HL-60/S4 treated with retinoic acid at 250 ng/mL for 4 days and 3 days (cell line): ENCODE data around the gene FAM83G.
"Not testable (repeated sequence)": the region's sequence is repeated elsewhere in the genome, so short reads cannot be mapped to it uniquely, and the experiment has no call there.

Experiments
- in situ Hi-C: fragments of 300-500 bp; cut with MboI; formaldehyde crosslinking; loops from 2 replicates; pipeline ENCODE4 v1.7.0; 2022; ENCODE audit warnings: low sequenced_read_pairs

FAM83G gene

DNA sequence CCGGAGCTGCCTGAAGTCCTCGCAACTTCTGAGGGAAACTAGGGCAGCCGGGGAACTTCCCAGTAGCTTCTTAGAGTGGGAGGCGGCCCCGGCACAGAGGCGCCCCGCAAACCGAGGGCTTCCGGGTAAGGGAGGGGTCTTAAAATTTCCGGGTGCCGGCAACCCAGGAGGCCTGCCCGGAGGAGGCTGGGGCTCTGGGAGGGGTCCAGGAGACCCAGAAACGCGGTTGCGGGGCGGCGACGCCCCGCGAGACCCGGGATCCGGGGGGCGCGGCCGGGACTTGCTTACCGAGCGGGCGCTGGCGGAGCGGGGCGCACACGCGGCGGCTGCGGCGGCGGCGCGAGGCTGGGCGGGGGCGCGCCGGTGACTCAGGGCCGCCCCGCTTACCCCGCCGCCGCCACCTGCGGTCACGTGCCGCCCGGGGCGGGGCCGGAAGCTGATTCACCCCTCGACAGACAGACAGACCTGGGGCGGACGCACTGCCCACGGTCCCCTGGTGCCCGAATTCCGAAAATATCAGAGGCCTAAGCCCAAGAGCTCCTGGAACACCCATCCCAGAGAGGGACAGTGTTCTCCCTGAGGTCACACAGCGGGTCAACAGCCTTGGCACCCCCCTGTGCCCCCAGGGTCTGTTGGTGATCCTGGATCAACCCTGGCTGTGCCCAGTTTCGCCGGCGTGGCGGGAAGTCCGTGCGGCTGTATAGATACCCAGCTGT lies at the start of gene FAM83G:
Gene FAM83G, minus strand, starts transcription at position 344 of the 716 bp plus-strand sequence. CDS start 723 bp downstream, outside the sequence.
- in situ Hi-C loops, result no loop called here

DNA sequence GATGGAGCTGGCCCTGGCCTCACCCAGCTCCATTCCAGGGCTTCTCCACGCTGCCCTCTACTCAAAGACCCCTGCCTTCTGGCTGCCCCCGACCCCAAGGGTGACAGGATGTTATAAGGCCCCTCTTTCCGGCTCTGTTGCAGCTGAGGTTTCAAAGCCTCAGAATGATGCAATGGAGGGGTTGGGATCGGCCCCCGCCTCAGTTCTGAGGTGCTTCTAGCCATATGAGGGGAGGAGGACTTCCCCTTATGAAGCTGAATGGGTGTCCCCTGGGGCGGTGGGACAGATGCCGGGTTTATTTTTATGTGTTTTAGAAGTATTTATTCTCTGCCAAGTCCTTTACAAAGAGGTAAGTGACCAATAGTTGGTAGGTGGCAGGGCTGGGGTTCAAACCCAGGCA lies 44.3 kb upstream of the FAM83G start:
- in situ Hi-C loops, result not testable (repeated sequence)

GRCh38 chr17:19047510-19047909 lies 42.9 kb upstream of the FAM83G start:
- in situ Hi-C loops, result not testable (repeated sequence)

- in situ Hi-C loops, result not testable (repeated sequence)
Measured at GRCh38 chr17:19046782-19047375, 42.3 kb upstream of the FAM83G start, which contains the start of gene GRAP. GRAP (minus strand) TSS chr17:19046957; CDS start chr17:19046926, 31 bp downstream.

- in situ Hi-C loops, result not testable (repeated sequence)
Measured at GRCh38 chr17:19044643-19045042, 40.1 kb upstream of the FAM83G start.

DNA sequence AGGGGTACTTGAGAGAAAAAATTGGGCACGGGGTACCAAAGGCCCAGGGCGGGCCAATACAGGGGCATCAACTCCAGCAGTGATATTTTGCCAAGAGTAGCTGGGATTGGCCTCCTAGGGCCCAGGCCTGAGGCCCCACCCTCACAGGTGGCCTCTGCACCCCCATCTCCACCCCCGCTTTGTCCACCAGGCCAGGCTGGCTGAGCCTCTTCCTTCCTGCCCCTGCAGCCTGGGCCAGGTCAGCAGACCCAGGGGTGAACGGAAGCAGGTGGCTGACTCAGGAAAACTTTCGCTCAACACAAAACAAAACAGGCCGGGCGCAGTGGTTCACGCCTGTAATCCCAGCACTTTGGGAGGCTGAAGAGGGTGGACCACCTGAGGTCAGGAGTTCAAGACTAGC lies 38.5 kb upstream of the FAM83G start:
- in situ Hi-C loops, result not testable (repeated sequence)

GRCh38 chr17:19042369-19042768 lies 37.8 kb upstream of the FAM83G start:
- in situ Hi-C loops, result not testable (repeated sequence)

GRCh38 chr17:19041871-19042270 lies 37.3 kb upstream of the FAM83G start:
- in situ Hi-C loops, result not testable (repeated sequence)

GRCh38 chr17:19040350-19040749 lies 35.8 kb upstream of the FAM83G start:
- in situ Hi-C loops, result not testable (repeated sequence)

DNA sequence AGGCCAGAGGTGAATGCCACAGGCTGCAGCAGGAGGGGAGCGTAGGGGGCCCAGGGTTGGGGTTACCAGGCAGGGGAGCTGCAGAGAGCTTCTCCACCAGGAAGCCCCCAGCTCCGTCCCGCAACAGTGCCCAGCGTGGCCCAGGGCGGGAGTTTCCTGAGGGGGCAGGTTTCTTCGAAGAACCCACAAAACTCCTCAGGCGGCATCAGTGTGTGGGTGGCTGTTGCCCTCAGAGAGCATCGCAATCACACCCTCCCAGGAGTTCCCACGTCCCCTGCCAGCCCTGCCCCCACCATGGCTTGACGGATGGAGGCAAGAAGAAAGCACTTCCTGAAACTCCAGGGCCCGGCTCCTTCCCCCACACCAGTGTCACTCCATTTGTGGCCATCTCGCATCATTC lies 34.2 kb upstream of the FAM83G start:
- in situ Hi-C loops, result not testable (repeated sequence)

DNA sequence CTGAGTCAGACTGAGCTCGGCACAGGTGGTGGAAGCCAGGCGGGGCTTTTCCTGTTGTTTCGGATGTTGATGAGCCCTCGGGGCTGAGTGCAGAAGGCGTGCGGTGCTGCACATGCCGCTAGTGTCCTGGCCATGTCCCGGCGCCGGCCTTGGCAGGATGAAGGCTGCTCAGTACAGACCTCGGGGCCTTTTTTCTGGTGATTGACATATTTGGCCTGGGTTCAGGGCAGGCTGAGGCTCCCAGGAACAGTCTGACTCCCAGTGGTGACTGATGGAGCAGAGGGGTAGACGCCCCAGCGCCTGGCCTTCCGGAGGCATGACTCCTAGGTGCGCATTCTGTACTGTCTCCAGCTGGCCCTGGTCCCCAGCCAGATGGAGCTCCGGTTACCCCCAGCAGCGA lies 33.4 kb upstream of the FAM83G start:
- in situ Hi-C loops, result not testable (repeated sequence)

DNA sequence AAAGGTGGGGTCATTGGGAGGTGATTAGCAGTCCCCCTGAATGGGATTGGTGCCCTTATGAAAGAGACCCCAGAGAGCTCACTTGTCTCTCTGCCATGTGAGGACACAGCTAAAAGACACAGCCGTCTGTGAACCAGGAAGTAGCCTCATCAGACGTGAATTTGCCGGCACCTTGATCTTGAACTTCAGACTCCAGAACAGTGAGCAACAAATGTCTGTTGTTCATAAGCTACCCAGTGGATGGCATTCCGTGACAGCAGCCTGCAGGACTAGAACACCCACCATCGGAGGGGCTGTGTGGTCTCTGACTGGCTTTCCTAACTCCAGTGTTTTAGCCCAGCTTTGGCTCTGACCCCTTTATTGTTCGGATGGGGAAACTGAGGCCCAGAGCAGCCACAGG lies 33.0 kb upstream of the FAM83G start:
- in situ Hi-C loops, result not testable (repeated sequence)

DNA sequence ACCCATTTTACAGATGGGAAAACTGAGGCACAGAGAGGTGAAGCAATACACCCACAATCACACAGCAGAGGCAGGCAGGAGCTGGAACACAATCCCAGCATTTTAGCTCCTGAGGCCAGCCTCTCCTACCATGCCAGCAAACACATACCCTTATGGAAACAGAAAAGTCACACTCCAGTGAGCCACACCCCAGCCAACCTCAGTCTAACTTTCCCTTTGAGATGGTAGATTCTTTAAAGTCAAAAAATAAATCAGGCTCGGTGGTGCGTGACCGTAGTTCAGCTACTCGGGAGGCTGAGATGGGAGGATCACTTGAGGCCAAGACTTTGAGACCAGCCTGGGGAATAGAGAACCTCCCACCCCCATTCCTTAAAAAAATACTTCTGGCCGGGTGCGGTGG lies 31.6 kb upstream of the FAM83G start:
- in situ Hi-C loops, result not testable (repeated sequence)

GRCh38 chr17:19032377-19032988 lies 27.9 kb upstream of the FAM83G start:
- in situ Hi-C loops, result not testable (repeated sequence)

DNA sequence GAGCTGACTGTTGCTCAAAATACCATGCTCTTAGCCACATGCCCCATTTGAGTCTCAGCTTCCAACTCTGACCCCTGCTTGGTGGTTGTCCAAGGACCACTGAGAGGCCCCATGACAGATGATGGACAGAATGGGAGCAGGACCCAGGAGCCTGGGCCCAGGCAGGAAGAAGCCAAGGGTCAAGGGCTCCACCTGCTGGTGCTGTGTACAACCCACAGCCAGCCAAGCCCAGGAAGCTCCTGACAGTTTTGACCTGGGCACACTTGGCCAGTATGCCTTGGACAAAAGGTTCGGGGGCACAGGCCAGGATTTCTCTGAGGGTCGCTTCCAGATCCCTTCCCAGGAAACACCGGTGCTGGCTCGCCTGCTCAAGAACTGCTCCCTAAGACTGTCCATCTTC lies 27.2 kb upstream of the FAM83G start:
- in situ Hi-C loops, result not testable (repeated sequence)

GRCh38 chr17:19030771-19031449 lies 26.3 kb upstream of the FAM83G start:
- in situ Hi-C loops, result not testable (repeated sequence)

DNA sequence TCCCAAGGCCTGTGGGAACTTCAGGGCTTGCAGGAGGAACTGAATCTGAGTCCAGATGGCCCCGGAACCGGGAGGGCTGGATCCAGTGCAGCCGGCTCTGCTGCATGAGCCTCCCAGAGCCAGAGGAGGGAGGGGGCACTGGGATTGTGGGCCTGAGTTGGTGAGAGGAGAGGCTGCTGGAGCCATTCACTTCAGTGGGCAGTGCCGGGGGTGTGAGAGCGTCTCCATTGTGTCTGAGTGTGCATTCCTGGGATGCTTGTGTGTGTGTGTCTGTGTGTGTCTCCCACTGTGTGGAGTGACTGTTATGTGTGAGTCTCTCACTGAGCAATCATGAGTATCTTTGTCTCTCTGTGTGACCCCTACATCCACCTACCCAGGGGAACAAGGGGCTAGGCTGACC lies 25.2 kb upstream of the FAM83G start:
- in situ Hi-C loops, result not testable (repeated sequence)

GRCh38 chr17:19028671-19029070 lies 24.1 kb upstream of the FAM83G start:
- in situ Hi-C loops, result not testable (repeated sequence)

DNA sequence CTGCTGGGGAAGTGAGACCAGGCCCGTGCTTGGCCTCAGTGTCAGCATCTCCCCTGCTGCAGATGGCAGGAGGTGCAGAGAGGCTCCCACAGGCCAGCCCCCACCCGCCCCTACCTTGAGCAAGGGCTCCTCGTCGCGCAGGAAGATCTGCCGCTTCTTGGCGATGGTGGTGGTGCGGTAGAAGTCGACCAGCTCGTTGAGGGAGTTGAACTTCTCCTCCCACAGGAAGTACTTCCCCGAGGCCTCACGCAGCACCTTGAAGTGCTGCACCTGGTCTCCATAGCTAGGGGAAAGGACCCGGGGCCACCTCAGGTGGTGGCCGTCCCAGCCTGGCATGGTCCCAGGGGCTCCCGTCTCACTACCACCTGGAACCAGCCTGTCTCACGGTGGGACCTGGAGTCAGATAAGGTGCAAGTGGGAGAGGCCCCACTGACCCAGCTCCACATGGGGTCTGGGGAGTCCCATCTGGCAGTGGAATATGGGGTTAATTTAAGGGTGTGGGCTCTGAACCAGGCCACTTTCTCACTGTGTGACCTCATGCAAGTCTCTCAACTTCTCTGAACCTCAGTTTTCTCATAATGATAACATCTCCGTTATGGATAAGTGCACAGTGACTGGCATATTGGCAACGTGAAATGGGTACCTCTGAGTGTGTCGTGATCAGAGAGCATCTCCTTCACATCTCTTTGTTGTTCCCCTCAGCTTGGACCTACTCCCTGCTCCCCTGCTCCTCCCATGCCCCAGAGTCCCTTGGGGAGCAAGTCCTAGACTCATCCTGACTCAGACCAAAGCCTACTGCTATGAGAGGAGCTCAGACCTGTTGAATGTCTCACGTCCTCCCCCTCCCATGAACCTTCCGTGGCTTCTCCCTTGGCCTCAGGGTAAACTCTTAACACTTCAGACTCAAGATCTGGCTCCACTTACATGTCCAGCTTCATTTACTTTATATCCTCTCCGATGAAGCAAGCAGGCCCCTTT lies 19.8 kb upstream of the FAM83G start:
- in situ Hi-C loops, result no loop called here
